NT2/D1 (cell line): ENCODE data around the gene ALDH3B2.

Experiments used
- SUZ12 ChIP-seq: IDR thresholded peaks from 2 replicates; pipeline ENCODE4 v1.6.1; 2011; ENCODE audit not compliant: insufficient read length, insufficient read depth; ENCODE audit errors: extremely low read depth
- YY1 ChIP-seq: IDR thresholded peaks from 2 replicates; pipeline ENCODE4 v1.6.1; 2011; ENCODE audit not compliant: insufficient read length, insufficient read depth
- ZNF274 ChIP-seq: IDR thresholded peaks from 2 replicates; pipeline ENCODE4 v1.6.1; 2011; ENCODE audit warnings: mild to moderate bottlenecking, low read depth, low read length

- TF ChIP-seq YY1 (no peak), SUZ12 (no peak), ZNF274 (no peak)
Observed at GRCh38 chr11:67635231-67635521, 39.2 kb downstream of the ALDH3B2 start.
